K562 (cell line): ENCODE measurements around the gene DRC1.

Source experiments
- CBFA2T3 ChIP-seq: fragments of 450-650 bp; IDR thresholded peaks from 2 replicates; pipeline ENCODE4 v1.6.1; 2017
- EZH2 ChIP-seq: IDR thresholded peaks from 2 replicates; pipeline ENCODE4 v1.6.1; 2012; ENCODE audit warnings: low read depth, mild to moderate bottlenecking, inconsistent platforms, low read length, borderline replicate concordance
- MYBL2 ChIP-seq, 2 experiments: fragments of 450-650 bp in 1 of 2; sonication (generic) in 1 of 2; formaldehyde crosslinking in 1 of 2; IDR thresholded peaks; 2 replicates each; pipeline versions ENCODE4 v1.6.1 to v1.8.1; 2017 to 2022; ENCODE audit warnings: borderline replicate concordance in 1 of 2, inconsistent platforms in 1 of 2, low read depth in 1 of 2, mild to moderate bottlenecking in 1 of 2, missing genetic modification reagents in 1 of 2, moderate library complexity in 1 of 2
- USF1 ChIP-seq: sonication (generic); formaldehyde crosslinking; IDR thresholded peaks from 2 replicates; pipeline ENCODE4 v1.9.0; 2022; ENCODE audit warnings: mild to moderate bottlenecking, missing genetic modification reagents
- YY1 ChIP-seq, 3 experiments: IDR thresholded peaks; 2 replicates each; pipeline ENCODE4 v1.6.1; 2011; ENCODE audit warnings: low read length in 2 of 3, mild to moderate bottlenecking in 2 of 3, moderate library complexity in 2 of 3, borderline replicate concordance in 1 of 3, control low read depth in 1 of 3, low read depth in 1 of 3; ENCODE audit not compliant: insufficient read depth in 3 of 3, insufficient replicate concordance in 2 of 3, control insufficient read depth in 1 of 3, insufficient read length in 1 of 3; ENCODE audit errors: extremely low read depth in 1 of 3
- TF ChIP-seq, protein P1 (sequence below): sonication (generic); formaldehyde crosslinking; IDR thresholded peaks from 2 replicates; pipeline ENCODE4 v1.8.1; 2023; ENCODE audit warnings: mild to moderate bottlenecking, missing genetic modification reagents
- TF ChIP-seq, protein P2 (sequence below): fragments of 200-800 bp; sonication (Bioruptor generic); IDR thresholded peaks from 2 replicates; pipeline ENCODE4 v1.6.1; 2017; ENCODE audit warnings: missing genetic modification characterization, missing compliant biosample characterization

DNA sequence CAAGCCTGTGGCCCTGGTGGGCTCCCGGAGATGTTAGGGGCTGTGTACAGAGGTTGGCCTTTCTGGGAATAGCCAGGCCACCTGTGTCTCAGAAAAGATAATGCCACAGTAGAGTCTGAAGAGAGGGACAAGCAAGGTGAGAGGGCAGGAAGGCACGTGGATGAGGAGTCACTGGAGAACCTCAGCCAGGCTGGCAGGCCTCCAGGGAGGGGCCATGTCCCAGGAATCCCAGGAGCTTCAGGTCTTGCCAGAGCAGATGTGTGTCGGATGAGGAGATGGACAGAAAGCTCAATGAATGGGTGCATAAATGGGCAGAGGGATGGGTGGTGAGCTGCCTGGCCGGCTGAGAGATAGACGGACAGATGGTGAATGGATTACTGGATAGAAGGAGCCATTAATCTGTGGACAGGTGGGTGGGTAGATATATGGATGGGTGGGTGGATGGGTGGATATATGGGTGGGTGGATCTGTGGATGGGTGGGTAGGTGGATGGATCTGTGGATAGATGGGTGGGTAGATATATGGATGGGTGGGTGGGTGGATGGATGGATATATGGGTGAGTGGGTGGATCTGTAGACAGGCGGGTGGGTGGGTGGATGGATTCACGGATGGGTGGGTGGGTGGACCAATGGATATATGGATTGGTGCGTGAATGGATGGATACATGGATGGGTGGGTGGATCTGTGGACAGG is 84.2 kb downstream of the DRC1 start:
- TF ChIP-seq MYBL2 (IDR thresholded peaks at IDR 0.05; ENCODE audit: low read depth): no peak
- no peak for TF ChIP-seq MYBL2 (CRISPR knock-in tag; IDR thresholded peaks at IDR 0.05; ENCODE audit: borderline replicate concordance)
- no peak for TF ChIP-seq CBFA2T3
- TF ChIP-seq, protein P1, sequence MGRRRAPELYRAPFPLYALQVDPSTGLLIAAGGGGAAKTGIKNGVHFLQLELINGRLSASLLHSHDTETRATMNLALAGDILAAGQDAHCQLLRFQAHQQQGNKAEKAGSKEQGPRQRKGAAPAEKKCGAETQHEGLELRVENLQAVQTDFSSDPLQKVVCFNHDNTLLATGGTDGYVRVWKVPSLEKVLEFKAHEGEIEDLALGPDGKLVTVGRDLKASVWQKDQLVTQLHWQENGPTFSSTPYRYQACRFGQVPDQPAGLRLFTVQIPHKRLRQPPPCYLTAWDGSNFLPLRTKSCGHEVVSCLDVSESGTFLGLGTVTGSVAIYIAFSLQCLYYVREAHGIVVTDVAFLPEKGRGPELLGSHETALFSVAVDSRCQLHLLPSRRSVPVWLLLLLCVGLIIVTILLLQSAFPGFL (CRISPR knock-in tag): no peak
- TF ChIP-seq EZH2: no peak
- no peak for TF ChIP-seq USF1 (CRISPR knock-in tag)
- TF ChIP-seq, protein P2, sequence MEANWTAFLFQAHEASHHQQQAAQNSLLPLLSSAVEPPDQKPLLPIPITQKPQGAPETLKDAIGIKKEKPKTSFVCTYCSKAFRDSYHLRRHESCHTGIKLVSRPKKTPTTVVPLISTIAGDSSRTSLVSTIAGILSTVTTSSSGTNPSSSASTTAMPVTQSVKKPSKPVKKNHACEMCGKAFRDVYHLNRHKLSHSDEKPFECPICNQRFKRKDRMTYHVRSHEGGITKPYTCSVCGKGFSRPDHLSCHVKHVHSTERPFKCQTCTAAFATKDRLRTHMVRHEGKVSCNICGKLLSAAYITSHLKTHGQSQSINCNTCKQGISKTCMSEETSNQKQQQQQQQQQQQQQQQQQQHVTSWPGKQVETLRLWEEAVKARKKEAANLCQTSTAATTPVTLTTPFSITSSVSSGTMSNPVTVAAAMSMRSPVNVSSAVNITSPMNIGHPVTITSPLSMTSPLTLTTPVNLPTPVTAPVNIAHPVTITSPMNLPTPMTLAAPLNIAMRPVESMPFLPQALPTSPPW: no peak
- TF ChIP-seq YY1 (IDR thresholded peaks at IDR 0.05; ENCODE audit: borderline replicate concordance in 1 of 3, control insufficient read depth in 1 of 3, extremely low read depth in 1 of 3, insufficient read depth in 3 of 3, insufficient read length in 1 of 3, insufficient replicate concordance in 2 of 3, low read depth in 1 of 3, low read length in 2 of 3): no peak
